ENCODE results near the gene ULBP1.
"Not testable (repeated sequence)": the region's sequence is repeated elsewhere in the genome, so short reads cannot be mapped to it uniquely, and the experiment has no call there.

DNA sequence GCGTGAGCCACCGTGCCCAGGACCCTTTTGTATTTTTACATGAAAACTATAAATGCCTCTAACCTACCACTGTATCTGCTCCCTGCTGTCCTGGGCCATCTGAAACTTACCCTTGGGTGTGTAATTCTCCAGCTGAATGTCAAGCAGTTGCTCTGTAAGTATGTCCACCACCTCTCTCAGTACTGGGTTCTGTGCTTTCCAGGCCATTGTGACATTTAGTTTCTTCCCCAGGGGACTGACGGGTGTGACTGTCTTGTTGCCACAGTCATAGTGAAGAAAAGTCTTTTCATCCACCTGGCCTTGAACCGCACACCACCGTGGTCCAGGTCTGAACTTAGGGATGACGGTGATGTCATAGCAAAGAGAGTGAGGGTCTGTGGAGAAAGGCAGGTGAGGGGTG lies 58.1 kb downstream of the ULBP1 start:
- not testable (repeated sequence) for TF ChIP-seq CTCF (IDR thresholded peaks at IDR 0.05 in 4 of 5, conservative IDR thresholded peaks at IDR 0.05 in 1 of 5); POLR2A (IDR thresholded peaks at IDR 0.05)

All from gastrocnemius medialis (tissue), 4 donors.